ENCODE measurements around the gene BABAM2.

Gene BABAM2

GRCh38 chr2:28166956-28167355 is 276.4 kb downstream of the BABAM2 start:
- Histone ChIP-seq H3K9ac (ENCODE audit: low read depth, low read length) (no peak overlapping the region), H3K4me1 (ENCODE audit: insufficient read depth, low read length) (no peaks in the 10 kb centered on the region), H2AFZ (ENCODE audit: low read depth, low read length) (no peak overlapping the region), H3K79me2 (ENCODE audit: insufficient read depth, low read length) (no peaks in the 10 kb centered on the region), H3K4me3 (ENCODE audit: low read depth in 1 of 2, low read length in 2 of 2) (no peak overlapping the region), H3K4me2 (ENCODE audit: insufficient read depth, low read length) (no peak overlapping the region), H3K36me3 (ENCODE audit: insufficient read depth, low read length) (no peaks in the 10 kb centered on the region), H3K9me3 (ENCODE audit: insufficient read depth, low read length, severe bottlenecking) (no peaks in the 10 kb centered on the region), H3K27ac (ENCODE audit: low read length) (no peak overlapping the region), H4K20me1 (ENCODE audit: insufficient read depth, low read length) (no peaks in the 10 kb centered on the region), H3K27me3 (ENCODE audit: insufficient read depth, low read length, poor library complexity) (no peaks in the 10 kb centered on the region)
- TF ChIP-seq CTCF (IDR thresholded peaks at IDR 0.05; ENCODE audit: borderline replicate concordance, extremely low read depth, low read length, poor library complexity, severe bottlenecking), result no peak
- TF ChIP-seq EZH2 (IDR thresholded peaks at IDR 0.05; ENCODE audit: borderline replicate concordance, low read depth, low read length, severe bottlenecking), result no peak
- ATAC-seq (ENCODE audit: insufficient read depth, low read depth), result no peak
- DNase-seq, result no peak

GRCh38 chr2:28168376-28168775 is 277.8 kb downstream of the BABAM2 start:
- no peak for TF ChIP-seq EZH2 (IDR thresholded peaks at IDR 0.05; ENCODE audit: borderline replicate concordance, low read depth, low read length, severe bottlenecking)
- TF ChIP-seq CTCF (IDR thresholded peaks at IDR 0.05; ENCODE audit: borderline replicate concordance, extremely low read depth, low read length, poor library complexity, severe bottlenecking), result no peak
- H3K27me3 ChIP-seq (ENCODE audit: insufficient read depth, low read length, poor library complexity), result no peaks in the 10 kb centered on the region

GRCh38 chr2:28169492-28169891 is 279.0 kb downstream of the BABAM2 start:
- no peaks in the 10 kb centered on the region for H3K4me1 ChIP-seq (ENCODE audit: insufficient read depth, low read length)
- H3K4me2 ChIP-seq (ENCODE audit: insufficient read depth, low read length), result no peak overlapping the region
- H3K27ac ChIP-seq (ENCODE audit: low read length), result no peak overlapping the region
- no peak for DNase-seq
- H3K9me3 ChIP-seq (ENCODE audit: insufficient read depth, low read length, severe bottlenecking), result no peaks in the 10 kb centered on the region
- no peak overlapping the region for H3K9ac ChIP-seq (ENCODE audit: low read depth, low read length)
- H2AFZ ChIP-seq (ENCODE audit: low read depth, low read length), result no peak overlapping the region
- no peaks in the 10 kb centered on the region for H4K20me1 ChIP-seq (ENCODE audit: insufficient read depth, low read length)
- no peak for ATAC-seq (ENCODE audit: insufficient read depth, low read depth)
- no peak overlapping the region for H3K4me3 ChIP-seq (ENCODE audit: low read depth in 1 of 2, low read length in 2 of 2)
- TF ChIP-seq CTCF (IDR thresholded peaks at IDR 0.05; ENCODE audit: borderline replicate concordance, extremely low read depth, low read length, poor library complexity, severe bottlenecking) (no peak), EZH2 (IDR thresholded peaks at IDR 0.05; ENCODE audit: borderline replicate concordance, low read depth, low read length, severe bottlenecking) (no peak)
- H3K27me3 ChIP-seq (ENCODE audit: insufficient read depth, low read length, poor library complexity), result no peaks in the 10 kb centered on the region
- no peaks in the 10 kb centered on the region for H3K79me2 ChIP-seq (ENCODE audit: insufficient read depth, low read length)
- no peaks in the 10 kb centered on the region for H3K36me3 ChIP-seq (ENCODE audit: insufficient read depth, low read length)

More at GRCh38 chr2:28168376-28168775, 277.8 kb downstream of the BABAM2 start:
- Histone ChIP-seq H3K4me1 (ENCODE audit: insufficient read depth, low read length) (no peaks in the 10 kb centered on the region), H2AFZ (ENCODE audit: low read depth, low read length) (no peak overlapping the region), H3K27ac (ENCODE audit: low read length) (no peak overlapping the region), H3K9me3 (ENCODE audit: insufficient read depth, low read length, severe bottlenecking) (no peaks in the 10 kb centered on the region), H4K20me1 (ENCODE audit: insufficient read depth, low read length) (no peaks in the 10 kb centered on the region), H3K4me2 (ENCODE audit: insufficient read depth, low read length) (no peak overlapping the region), H3K36me3 (ENCODE audit: insufficient read depth, low read length) (no peaks in the 10 kb centered on the region), H3K4me3 (ENCODE audit: low read depth in 1 of 2, low read length in 2 of 2) (no peak overlapping the region), H3K79me2 (ENCODE audit: insufficient read depth, low read length) (no peaks in the 10 kb centered on the region), H3K9ac (ENCODE audit: low read depth, low read length) (no peak overlapping the region)
- DNase-seq (no peak), ATAC-seq (ENCODE audit: insufficient read depth, low read depth) (no peak)

Measured in DND-41 (cell line).